H1 (cell line): Measurements from ENCODE around the gene DNAJC28. TPM values are rescaled to one million over a fixed set of nuclear protein-coding genes. Genes with fewer than 3 reads are reported as not detected.

Experiments used
- CTCF ChIA-PET: fragments of 300-600 bp; sonication (Branson Sonifier 250); formaldehyde crosslinking; loops from one replicate; lab custom pipeline; 2021; ENCODE audit not compliant: partially characterized antibody; lab: Charles Lee
- POLR2A ChIA-PET: fragments of 300-600 bp; sonication (Branson Sonifier 250); formaldehyde crosslinking; loops from one replicate; lab custom pipeline; 2021; ENCODE audit warnings: inconsistent platforms; ENCODE audit not compliant: partially characterized antibody; lab: Charles Lee
- DNase-seq, 2 experiments: peaks; one replicate each; pipeline versions ENCODE4 v3.0.0 to v3.0.0-alpha.2; 2010 to 2022; ENCODE audit warnings: low spot score in 2 of 2, low read depth in 1 of 2, mixed read lengths in 1 of 2
- FAIRE-seq: peaks from 2 replicates; lab custom pipeline; 2011; peaks lifted over from hg19 to GRCh38; lab: Jason Lieb, UNC
- H2AFZ ChIP-seq: 2 replicates; pipeline ENCODE4 v1.8.1; 2012; ENCODE audit warnings: low read length, inconsistent platforms
- H2AK5ac ChIP-seq: 2 replicates; pipeline ENCODE4 v1.6.1; 2013; ENCODE audit warnings: low read depth, low read length
- H2BK120ac ChIP-seq: replicated peaks from 2 replicates; pipeline ENCODE3; 2013; ENCODE audit warnings: low read depth, low read length, inconsistent platforms
- H2BK12ac ChIP-seq: 2 replicates; pipeline ENCODE4 v1.6.1; 2013; ENCODE audit warnings: low read depth, low read length
- H2BK15ac ChIP-seq: 2 replicates; pipeline ENCODE4 v1.6.1; 2013; ENCODE audit warnings: low read length
- H2BK20ac ChIP-seq: 2 replicates; pipeline ENCODE4 v1.6.1; 2013; ENCODE audit warnings: low read length
- H2BK5ac ChIP-seq: 2 replicates; pipeline ENCODE4 v1.6.1; 2013; ENCODE audit warnings: low read depth, low read length
- H3K14ac ChIP-seq: 2 replicates; pipeline ENCODE4 v1.6.1; 2013; ENCODE audit warnings: inconsistent platforms; ENCODE audit not compliant: insufficient read length
- H3K18ac ChIP-seq: 2 replicates; pipeline ENCODE4 v1.6.1; 2013; ENCODE audit warnings: low read length; ENCODE audit errors: extremely low read depth
- H3K23ac ChIP-seq: 2 replicates; pipeline ENCODE4 v1.6.1; 2013; ENCODE audit warnings: inconsistent platforms; ENCODE audit not compliant: insufficient read length
- H3K23me2 ChIP-seq: 2 replicates; pipeline ENCODE4 v1.6.1; 2013; ENCODE audit warnings: low read depth, low read length
- H3K27ac ChIP-seq: 2 replicates; pipeline ENCODE4 v1.6.1; 2011; ENCODE audit warnings: low read depth, low read length, inconsistent platforms
- H3K27me3 ChIP-seq, 4 experiments: replicated peaks in 1 of 4; 1 replicate in 1 of 4; 2 replicates in 3 of 4; pipeline versions ENCODE4 v1.6.1 to v1.8.1; 2011 to 2013; ENCODE audit warnings: low read length in 3 of 4, mild to moderate bottlenecking in 3 of 4, inconsistent platforms in 2 of 4, mixed read lengths in 2 of 4, moderate library complexity in 1 of 4; ENCODE audit not compliant: control insufficient read depth in 3 of 4, insufficient read depth in 3 of 4; ENCODE audit errors: extremely low read depth in 1 of 4
- H3K36me3 ChIP-seq, 4 experiments: 2 replicates each; pipeline versions ENCODE4 v1.6.1 to v1.8.1; 2011 to 2013; ENCODE audit warnings: mild to moderate bottlenecking in 4 of 4, low read length in 3 of 4, moderate library complexity in 2 of 4, control low read depth in 1 of 4, inconsistent platforms in 1 of 4; ENCODE audit not compliant: insufficient read depth in 4 of 4, control insufficient read depth in 2 of 4
- H3K4ac ChIP-seq: replicated peaks from 2 replicates; pipeline ENCODE3; 2013; ENCODE audit warnings: low read length, low read depth, mixed read lengths, inconsistent platforms; ENCODE audit not compliant: insufficient read length
- H3K4me1 ChIP-seq, 4 experiments: replicated peaks in 1 of 4; 1 replicate in 1 of 4; 2 replicates in 3 of 4; pipeline versions ENCODE4 v1.6.1 to v1.8.1; 2011 to 2013; ENCODE audit warnings: low read length in 3 of 4, inconsistent platforms in 2 of 4, mixed read lengths in 1 of 4; ENCODE audit not compliant: insufficient read depth in 4 of 4, control insufficient read depth in 3 of 4
- H3K4me2 ChIP-seq, 2 experiments: 2 replicates each; pipeline versions ENCODE4 v1.6.1 to v1.8.1; 2011 to 2013; ENCODE audit warnings: low read depth in 2 of 2, low read length in 2 of 2, control low read depth in 1 of 2, inconsistent platforms in 1 of 2, mild to moderate bottlenecking in 1 of 2; ENCODE audit not compliant: insufficient read depth in 1 of 2
- H3K4me3 ChIP-seq, 4 experiments: fragments of 200-600, 300-600 bp in 1 of 4; sonication (generic), shearing (Covaris generic), sonication (Bioruptor Twin) in 1 of 4; 2 replicates each; pipeline versions ENCODE4 v1.5.1 to v1.8.1; 2011 to 2016; ENCODE audit warnings: low read length in 4 of 4, low read depth in 3 of 4, control low read depth in 2 of 4, inconsistent platforms in 2 of 4, mild to moderate bottlenecking in 2 of 4, mixed read lengths in 1 of 4, moderate library complexity in 1 of 4; ENCODE audit not compliant: insufficient read depth in 2 of 4; ENCODE audit errors: extremely low read depth in 1 of 4
- H3K56ac ChIP-seq: replicated peaks from 2 replicates; pipeline ENCODE3; 2013; ENCODE audit warnings: low read depth, mild to moderate bottlenecking, mixed read lengths, low read length, inconsistent platforms; ENCODE audit not compliant: insufficient read length
- H3K79me1 ChIP-seq: 2 replicates; pipeline ENCODE4 v1.6.1; 2013; ENCODE audit warnings: low read depth, low read length, control low read depth
- H3K79me2 ChIP-seq, 2 experiments: 2 replicates each; pipeline versions ENCODE4 v1.6.1 to v1.8.1; 2012 to 2013; ENCODE audit warnings: low read length in 2 of 2, mild to moderate bottlenecking in 2 of 2, inconsistent platforms in 1 of 2; ENCODE audit not compliant: insufficient read depth in 2 of 2, control insufficient read depth in 1 of 2
- H3K9ac ChIP-seq, 4 experiments: replicated peaks in 1 of 4; 1 replicate in 1 of 4; 2 replicates in 3 of 4; pipeline versions ENCODE4 v1.6.1 to v1.8.1; 2011 to 2013; ENCODE audit warnings: low read depth in 3 of 4, low read length in 3 of 4, control low read depth in 2 of 4, mild to moderate bottlenecking in 2 of 4, moderate library complexity in 2 of 4, inconsistent platforms in 1 of 4; ENCODE audit errors: extremely low read depth in 1 of 4
- H3K9me3 ChIP-seq, 2 experiments: 2 replicates each; pipeline versions ENCODE4 v1.6.1 to v1.8.1; 2012 to 2013; ENCODE audit warnings: mild to moderate bottlenecking in 2 of 2, moderate library complexity in 2 of 2, control low read depth in 1 of 2, inconsistent platforms in 1 of 2, low read depth in 1 of 2, low read length in 1 of 2, mixed read lengths in 1 of 2; ENCODE audit not compliant: insufficient read depth in 2 of 2
- H4K20me1 ChIP-seq, 2 experiments: replicated peaks in 1 of 2; 2 replicates each; pipeline versions ENCODE3 to v1.8.1; 2011 to 2013; ENCODE audit warnings: inconsistent platforms in 2 of 2, low read length in 2 of 2, mild to moderate bottlenecking in 1 of 2; ENCODE audit not compliant: insufficient read depth in 2 of 2, control insufficient read depth in 1 of 2
- H4K5ac ChIP-seq: 2 replicates; pipeline ENCODE4 v1.6.1; 2013; ENCODE audit warnings: low read length, low read depth, mixed read lengths, inconsistent platforms; ENCODE audit not compliant: insufficient read length
- H4K8ac ChIP-seq: 2 replicates; pipeline ENCODE4 v1.8.0; 2013; ENCODE audit warnings: mild to moderate bottlenecking, moderate library complexity, low read length, inconsistent platforms; ENCODE audit not compliant: insufficient read depth; ENCODE audit errors: extremely low read depth
- H4K91ac ChIP-seq: replicated peaks from 2 replicates; pipeline ENCODE3; 2013; ENCODE audit warnings: low read length, mixed read lengths, inconsistent platforms; ENCODE audit not compliant: insufficient read length
- ATF2 ChIP-seq: IDR thresholded peaks from 2 replicates; pipeline ENCODE4 v1.6.1; 2012; ENCODE audit warnings: low read length, inconsistent platforms
- ATF3 ChIP-seq: IDR thresholded peaks from 2 replicates; pipeline ENCODE4 v1.6.1; 2011; ENCODE audit warnings: low read depth, mild to moderate bottlenecking, low read length; ENCODE audit not compliant: insufficient read depth
- BACH1 ChIP-seq: IDR thresholded peaks from 2 replicates; pipeline ENCODE4 v1.6.1; 2012; ENCODE audit warnings: low read length, improper control_type of control experiment
- CHD2 ChIP-seq: IDR thresholded peaks from 2 replicates; pipeline ENCODE4 v1.6.1; 2012; ENCODE audit warnings: low read length, improper control_type of control experiment
- EGR1 ChIP-seq: IDR thresholded peaks from 2 replicates; pipeline ENCODE4 v1.6.1; 2011; ENCODE audit warnings: low read depth, low read length, borderline replicate concordance
- KDM4A ChIP-seq: IDR thresholded peaks from one replicate; pipeline ENCODE4 v1.7.1; 2012; ENCODE audit warnings: low read depth, mild to moderate bottlenecking, moderate library complexity, low read length, inconsistent platforms; ENCODE audit not compliant: severe bottlenecking
- MAX ChIP-seq: IDR thresholded peaks from 2 replicates; pipeline ENCODE4 v1.6.1; 2012; ENCODE audit warnings: inconsistent platforms
- RBBP5 ChIP-seq: IDR thresholded peaks from 2 replicates; pipeline ENCODE4 v1.7.1; 2012; ENCODE audit warnings: low read depth, mild to moderate bottlenecking, inconsistent platforms, low read length, moderate library complexity, borderline replicate concordance
- SUZ12 ChIP-seq: fragments of 200-600 bp; sonication (generic); IDR thresholded peaks from 2 replicates; pipeline ENCODE4 v1.6.1; 2012; ENCODE audit warnings: mild to moderate bottlenecking, inconsistent platforms, low read length, moderate library complexity, mixed read lengths
- WGBS, 2 experiments: shearing (Covaris generic) in 1 of 2; methylation state at CpG; one replicate each; pipeline versions ENCODE4 v1.1.6 to v1.1.7; 2013 to 2015; ENCODE audit warnings: low lambda C conversion rate in 2 of 2, mixed read lengths in 2 of 2, inconsistent platforms in 1 of 2, low coverage in 1 of 2, missing lambda C conversion rate in 1 of 2; ENCODE audit not compliant: insufficient replicate concordance in 2 of 2, insufficient coverage in 1 of 2, insufficient read length in 1 of 2; ENCODE audit errors: extremely low coverage in 1 of 2, missing lambda C conversion rate in 1 of 2; 5-methylcytosine and 5-hydroxymethylcytosine counted together
- polyA plus RNA-seq, 7 experiments: library from polyadenylated mRNA; depleted of rRNA in 3 of 7; stranded (reverse) in 5 of 7; unstranded in 2 of 7; fragments of >200 nt in 5 of 7; fragments of 200-250 nt in 2 of 7; gene quantifications; 1 replicate in 5 of 7; 2 replicates in 1 of 7; 4 replicates in 1 of 7; pipeline versions ENCODE4 v1.2.1 to v1.2.3, GENCODE V29; 2011 to 2013; ENCODE audit warnings: missing spikeins in 2 of 7, mixed read lengths in 2 of 7
- total RNA-seq: library from RNA; stranded (reverse); fragmentation: NEBNext Ultra II Directional; extraction: Animal tissue kit (Norgen Biotek cat#: 25700); gene quantifications from 2 replicates; pipeline ENCODE4 v1.2.1, GENCODE V29; 2021

Gene DNAJC28
- total and polyA plus RNA-seq, 2 of the 8 experiments (the other 6 are each of a cell fraction or from before 2014, with no cell fraction given), result 0.97 to 4.3 TPM

- peak overlapping the region; percentile 77 to 95 for H3K4me2 ChIP-seq
- H4K8ac ChIP-seq, result peak overlapping the region; percentile 80; the same call in 1 of the 2 replicates
- DNase-seq, result peak in 1 of 2 experiments; percentile 67
- H3K18ac ChIP-seq, result no peak overlapping the region; the same call in 1 of the 2 replicates
- peak overlapping the region; percentile 72 to 87 (median 76) for H3K4me3 ChIP-seq
- H2BK15ac ChIP-seq, result no peak overlapping the region
- WGBS, 2 experiments, result 2% methylated on average over 50 of the region's 68 CpGs; no CpG with 5 or more reads in 1 of the 2 experiments
- H3K56ac ChIP-seq, result peak overlapping the region; percentile 59
- H3K9ac ChIP-seq, result peak overlapping the region; percentile 60 to 88 (median 74)
- H4K20me1 ChIP-seq, result peaks cover 2% of the 10 kb centered on the region in 2 experiments
- H3K23me2 ChIP-seq, result peaks cover 10% of the 10 kb centered on the region
- H3K79me2 ChIP-seq, result peaks cover 0 to 5% of the 10 kb centered on the region in 2 experiments; a peak in 1 of 4 replicates
- FAIRE-seq, result no peak
- H2BK12ac ChIP-seq, result peak overlapping the region; percentile 39; the same call in 1 of the 2 replicates
- no peak overlapping the region for H3K23ac ChIP-seq
- H3K4me1 ChIP-seq, result 0 out of 7 replicates have a peak, but pooled peaks cover 0 to 6% (median 0%) of the 10 kb centered on the region in 4 experiments
- H3K79me1 ChIP-seq, result no peaks in the 10 kb centered on the region
- H3K27ac ChIP-seq, result no peak overlapping the region
- H3K4ac ChIP-seq, result no peak overlapping the region
- no peaks in the 10 kb centered on the region for H3K9me3 ChIP-seq
- H2BK120ac ChIP-seq, result no peak overlapping the region
- H2BK5ac ChIP-seq, result no peak overlapping the region
- no peaks in the 10 kb centered on the region for H3K36me3 ChIP-seq
- H4K5ac ChIP-seq, result no peak overlapping the region
- CTCF ChIA-PET, result interaction anchor here (1.5 kb wide), 1 partner anchor 10 kb away, joined by 4 read pairs; no protein-coding TSS in a partner anchor
- 0 out of 2 replicates have a peak overlapping the region, but pooled peaks have one; percentile 22 for H2AFZ ChIP-seq
- no peak overlapping the region for H3K14ac ChIP-seq
- POLR2A ChIA-PET, result interaction anchor here (1.2 to 4.2 kb wide), 5 partner anchors 12 to 154 kb away, joined by 3 to 30 read pairs (median 8); partner anchors contain the start of genes DNAJC28 and IFNAR1
- no peak overlapping the region for H2BK20ac ChIP-seq
- peak overlapping the region; percentile 74 for H4K91ac ChIP-seq
- H2AK5ac ChIP-seq, result no peak overlapping the region
- H3K27me3 ChIP-seq, result no peaks in the 10 kb centered on the region
- TF ChIP-seq CHD2 (no peak), ATF3 (no peak), KDM4A (peak; percentile 34), ATF2 (no peak), BACH1 (no peak), MAX (no peak), SUZ12 (no peak), EGR1 (no peak), RBBP5 (peak; percentile 17; the same call in 1 of the 2 replicates)
Observed at GRCh38 chr21:33478935-33479678, 12.4 kb downstream of the DNAJC28 start.
